Mucosa of rectum (tissue), 2 donors: ENCODE data around the gene MET.

ENCODE experiments used
- H3K27ac ChIP-seq, 2 donors: one replicate each; pipeline ENCODE4 v1.7.0; 2013; ENCODE audit warnings: inconsistent platforms in 2 of 2, low read depth in 2 of 2, low read length in 2 of 2
- H3K27me3 ChIP-seq, 2 donors: one replicate each; pipeline ENCODE4 v1.7.0; 2013; ENCODE audit warnings: low read length in 2 of 2; ENCODE audit not compliant: control insufficient read depth in 2 of 2, insufficient read depth in 2 of 2
- H3K36me3 ChIP-seq, 2 donors: one replicate each; pipeline ENCODE4 v1.7.0; 2013; ENCODE audit warnings: low read length in 2 of 2; ENCODE audit not compliant: control insufficient read depth in 2 of 2, insufficient read depth in 2 of 2
- H3K4me1 ChIP-seq, 2 donors: one replicate each; pipeline ENCODE4 v1.7.0; 2013; ENCODE audit warnings: low read length in 2 of 2, mild to moderate bottlenecking in 1 of 2; ENCODE audit not compliant: control insufficient read depth in 2 of 2, insufficient read depth in 2 of 2
- H3K4me3 ChIP-seq, 2 donors: one replicate each; pipeline ENCODE4 v1.7.0; 2013; ENCODE audit warnings: low read length in 2 of 2
- H3K9ac ChIP-seq, 2 donors: one replicate each; pipeline ENCODE4 v1.7.0; 2013; ENCODE audit warnings: low read length in 2 of 2, low read depth in 1 of 2, mild to moderate bottlenecking in 1 of 2
- H3K9me3 ChIP-seq, 2 donors: one replicate each; pipeline ENCODE4 v1.7.0; 2013; ENCODE audit warnings: low read length in 2 of 2; ENCODE audit not compliant: control insufficient read depth in 2 of 2
- donor health status: healthy.
- donor health status: Normal muscosa, but diverticular disease.

MET gene

DNA sequence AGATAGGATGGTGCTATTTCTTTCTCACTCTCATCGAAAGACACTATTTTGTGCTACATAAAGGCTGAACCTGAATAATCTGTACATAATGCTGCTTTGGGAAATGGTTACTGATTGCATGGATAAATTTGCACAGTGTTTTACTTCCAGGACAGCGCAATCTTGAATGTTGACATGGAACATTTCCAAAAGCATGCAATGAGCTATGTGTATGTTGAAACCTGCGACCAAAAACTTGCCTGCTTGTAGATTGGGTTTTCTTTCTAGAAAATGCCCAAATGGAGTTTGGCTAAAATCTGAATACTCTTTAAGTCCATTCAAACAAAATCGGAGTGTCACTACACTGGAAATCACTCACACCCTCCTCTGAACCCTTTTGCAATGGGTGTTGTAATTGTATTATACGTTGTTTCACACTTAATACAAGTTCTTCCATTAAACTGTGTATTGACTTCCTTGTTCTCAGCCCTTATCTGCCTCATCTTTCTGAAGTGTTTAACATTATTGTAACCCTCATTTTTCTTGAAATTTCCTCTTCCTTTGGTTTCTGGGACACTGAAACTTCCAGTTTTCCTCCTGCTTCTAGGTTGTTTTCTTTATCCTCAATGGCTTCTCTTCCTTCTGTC lies 116.7 kb downstream of the MET start:
- H3K36me3 ChIP-seq = no peaks in the 10 kb centered on the region
- peak overlapping the region in 1 of 2 donors; percentile 17 for H3K27ac ChIP-seq
- peaks cover 6 to 17% of the 10 kb centered on the region in 2 donors for H3K4me1 ChIP-seq
- no peak overlapping the region for H3K4me3 ChIP-seq
- H3K9ac ChIP-seq = no peak overlapping the region
- no peaks in the 10 kb centered on the region for H3K9me3 ChIP-seq
- no peaks in the 10 kb centered on the region for H3K27me3 ChIP-seq

DNA sequence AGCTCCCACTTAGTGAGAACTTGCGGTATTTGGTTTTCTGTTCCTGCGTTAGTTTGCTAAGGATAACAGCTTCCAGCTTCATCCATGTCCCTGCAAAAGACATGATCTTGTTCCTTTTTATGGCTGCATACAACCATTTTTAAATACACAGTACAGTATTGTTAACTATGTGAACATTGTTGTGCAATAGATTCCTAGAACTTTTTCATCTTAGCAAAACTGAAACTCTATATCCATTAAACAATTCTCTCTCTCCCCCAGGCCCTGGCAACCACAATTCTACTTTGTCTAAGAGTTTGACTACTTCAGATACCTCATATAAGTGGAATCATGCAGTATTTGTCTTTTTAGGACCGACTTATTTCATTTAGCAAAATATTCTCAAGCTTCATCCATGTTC lies 118.0 kb downstream of the MET start:
- H3K4me1 ChIP-seq = peaks cover 5 to 19% of the 10 kb centered on the region in 2 donors
- no peak overlapping the region for H3K4me3 ChIP-seq
- no peaks in the 10 kb centered on the region for H3K27me3 ChIP-seq
- no peak overlapping the region for H3K27ac ChIP-seq
- no peak overlapping the region for H3K9ac ChIP-seq
- no peaks in the 10 kb centered on the region for H3K9me3 ChIP-seq
- no peaks in the 10 kb centered on the region for H3K36me3 ChIP-seq

DNA sequence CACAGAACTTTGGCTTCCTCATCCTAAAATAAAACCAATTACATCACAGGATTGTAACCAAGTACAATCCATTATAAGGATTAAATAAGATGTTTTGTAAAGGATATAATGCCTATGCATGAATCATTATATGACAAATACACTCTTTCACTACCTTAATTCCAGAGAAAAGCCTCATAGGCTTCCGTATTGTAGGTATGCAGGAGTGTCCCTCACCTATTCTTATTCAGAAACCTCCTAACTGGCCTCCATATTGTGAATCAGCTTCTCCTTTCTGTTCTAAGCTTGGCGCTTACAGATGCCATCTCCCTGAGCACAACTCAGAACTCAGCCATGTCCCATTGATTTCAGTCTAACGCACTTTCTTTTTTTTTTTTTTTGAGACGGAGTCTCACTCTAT lies 120.8 kb downstream of the MET start:
- H3K27ac ChIP-seq = no peak overlapping the region
- H3K9me3 ChIP-seq = no peaks in the 10 kb centered on the region
- peaks cover 5 to 22% of the 10 kb centered on the region in 2 donors for H3K4me1 ChIP-seq
- no peaks in the 10 kb centered on the region for H3K36me3 ChIP-seq
- no peaks in the 10 kb centered on the region for H3K27me3 ChIP-seq
- no peak overlapping the region for H3K9ac ChIP-seq
- H3K4me3 ChIP-seq = no peak overlapping the region

DNA sequence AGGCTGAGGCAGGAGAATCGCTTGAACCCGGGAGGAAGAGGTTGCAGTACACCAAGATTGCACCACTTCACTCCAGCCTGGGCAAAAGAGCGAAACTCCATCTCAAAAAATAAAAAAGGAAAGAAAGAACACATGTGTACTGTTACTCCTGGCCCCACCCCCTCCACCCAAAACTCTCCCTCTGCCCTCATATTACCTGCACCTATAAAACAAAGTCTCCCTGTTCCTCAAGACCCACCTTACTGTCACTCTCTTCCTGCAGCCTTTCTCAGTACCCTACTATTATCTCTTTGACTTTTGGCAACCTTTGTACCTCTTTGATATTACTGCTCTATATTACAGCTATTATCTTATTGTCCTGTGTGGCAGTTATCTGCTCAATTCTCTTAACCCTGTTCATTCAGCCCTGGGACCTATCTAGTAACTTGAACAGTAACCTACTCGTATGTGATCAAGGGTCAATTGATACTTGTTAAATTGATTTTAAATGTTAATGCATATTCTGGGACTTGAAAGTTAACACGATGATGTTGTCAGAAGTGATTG lies 121.9 kb downstream of the MET start:
- Histone ChIP-seq H3K4me1 (peaks cover 11 to 25% of the 10 kb centered on the region in 2 donors), H3K27ac (peak overlapping the region in 1 of 2 donors; percentile 1), H3K27me3 (no peaks in the 10 kb centered on the region), H3K4me3 (no peak overlapping the region), H3K36me3 (no peaks in the 10 kb centered on the region), H3K9me3 (no peaks in the 10 kb centered on the region), H3K9ac (peak overlapping the region in 1 of 2 donors; percentile 5)

DNA sequence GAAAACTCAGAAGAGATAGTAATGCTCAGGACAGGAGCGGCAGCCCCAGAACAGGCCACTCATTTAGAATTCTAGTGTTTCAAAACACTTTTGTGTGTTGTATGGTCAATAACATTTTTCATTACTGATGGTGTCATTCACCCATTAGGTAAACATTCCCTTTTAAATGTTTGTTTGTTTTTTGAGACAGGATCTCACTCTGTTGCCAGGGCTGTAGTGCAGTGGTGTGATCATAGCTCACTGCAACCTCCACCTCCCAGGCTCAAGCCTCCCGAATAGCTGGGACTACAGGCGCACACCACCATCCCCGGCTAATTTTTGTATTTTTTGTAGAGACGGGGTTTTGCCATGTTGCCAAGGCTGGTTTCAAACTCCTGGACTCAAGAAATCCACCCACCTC lies 124.5 kb downstream of the MET start:
- no peaks in the 10 kb centered on the region for H3K36me3 ChIP-seq
- H3K27me3 ChIP-seq = no peaks in the 10 kb centered on the region
- H3K4me3 ChIP-seq = no peak overlapping the region

DNA sequence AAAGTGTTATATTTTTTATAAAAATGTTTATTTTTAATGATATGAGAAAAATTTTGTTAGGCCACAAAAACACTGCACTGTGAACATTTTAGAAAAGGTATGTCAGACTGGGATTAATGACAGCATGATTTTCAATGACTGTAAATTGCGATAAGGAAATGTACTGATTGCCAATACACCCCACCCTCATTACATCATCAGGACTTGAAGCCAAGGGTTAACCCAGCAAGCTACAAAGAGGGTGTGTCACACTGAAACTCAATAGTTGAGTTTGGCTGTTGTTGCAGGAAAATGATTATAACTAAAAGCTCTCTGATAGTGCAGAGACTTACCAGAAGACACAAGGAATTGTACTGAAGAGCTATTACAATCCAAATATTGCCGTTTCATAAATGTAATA lies 125.6 kb downstream of the MET start:
- Histone ChIP-seq H3K4me3 (no peak overlapping the region), H3K27me3 (no peaks in the 10 kb centered on the region), H3K27ac (peak overlapping the region; percentile 55 to 65), H3K9ac (peak overlapping the region in 1 of 2 donors; percentile 19), H3K4me1 (peaks cover 18 to 43% of the 10 kb centered on the region in 2 donors), H3K9me3 (no peaks in the 10 kb centered on the region), H3K36me3 (no peaks in the 10 kb centered on the region)

More for the DNA sequence above, 124.5 kb downstream of the MET start:
- Histone ChIP-seq H3K27ac (no peak overlapping the region), H3K9me3 (no peaks in the 10 kb centered on the region), H3K9ac (no peak overlapping the region), H3K4me1 (peaks cover 16 to 34% of the 10 kb centered on the region in 2 donors)

DNA sequence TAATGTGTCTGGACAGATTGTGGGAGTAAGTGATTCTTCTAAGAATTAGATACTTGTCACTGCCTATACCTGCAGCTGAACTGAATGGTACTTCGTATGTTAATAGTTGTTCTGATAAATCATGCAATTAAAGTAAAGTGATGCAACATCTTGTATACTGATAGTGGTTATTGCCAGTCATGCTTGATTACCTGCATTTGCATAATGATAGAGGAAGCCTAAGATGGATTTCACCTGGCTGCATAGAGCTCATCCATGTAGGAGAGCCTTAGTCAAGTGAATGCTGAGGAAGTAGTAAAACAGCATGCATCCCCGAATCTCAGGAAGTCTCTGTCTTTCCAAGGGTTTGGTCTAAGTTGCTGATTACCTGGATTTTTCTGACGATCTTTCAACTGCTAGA lies 126.2 kb downstream of the MET start:
- peak overlapping the region in 1 of 2 donors; percentile 19 for H3K9ac ChIP-seq
- no peaks in the 10 kb centered on the region for H3K36me3 ChIP-seq
- peak overlapping the region; percentile 55 to 65 for H3K27ac ChIP-seq

DNA sequence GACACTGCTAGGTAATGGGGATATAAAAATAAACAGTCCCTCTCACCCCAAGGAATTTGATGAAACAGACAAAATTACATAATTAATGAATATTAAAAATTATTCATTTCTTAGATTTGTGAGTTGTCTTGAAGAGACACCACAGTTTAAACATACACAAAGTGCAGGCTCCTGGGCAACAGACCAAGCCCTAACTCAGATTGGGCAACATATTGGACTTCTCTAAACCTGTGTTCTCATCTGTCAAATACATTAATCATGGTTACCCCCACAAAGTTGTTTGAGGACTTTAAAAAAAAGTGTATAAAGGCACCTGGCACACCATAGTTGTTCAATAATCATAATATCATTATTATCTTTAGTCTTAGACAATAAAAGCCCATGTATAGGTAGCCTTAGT lies 127.9 kb downstream of the MET start:
- Histone ChIP-seq H3K27ac (no peak overlapping the region), H3K27me3 (no peaks in the 10 kb centered on the region), H3K4me1 (peaks cover 19 to 49% of the 10 kb centered on the region in 2 donors), H3K4me3 (no peak overlapping the region), H3K9ac (no peak overlapping the region), H3K9me3 (no peaks in the 10 kb centered on the region), H3K36me3 (no peaks in the 10 kb centered on the region)

More for the DNA sequence above, 126.2 kb downstream of the MET start:
- H3K27me3 ChIP-seq = no peaks in the 10 kb centered on the region
- no peak overlapping the region for H3K4me3 ChIP-seq
- H3K9me3 ChIP-seq = no peaks in the 10 kb centered on the region
- peaks cover 23 to 49% of the 10 kb centered on the region in 2 donors for H3K4me1 ChIP-seq

DNA sequence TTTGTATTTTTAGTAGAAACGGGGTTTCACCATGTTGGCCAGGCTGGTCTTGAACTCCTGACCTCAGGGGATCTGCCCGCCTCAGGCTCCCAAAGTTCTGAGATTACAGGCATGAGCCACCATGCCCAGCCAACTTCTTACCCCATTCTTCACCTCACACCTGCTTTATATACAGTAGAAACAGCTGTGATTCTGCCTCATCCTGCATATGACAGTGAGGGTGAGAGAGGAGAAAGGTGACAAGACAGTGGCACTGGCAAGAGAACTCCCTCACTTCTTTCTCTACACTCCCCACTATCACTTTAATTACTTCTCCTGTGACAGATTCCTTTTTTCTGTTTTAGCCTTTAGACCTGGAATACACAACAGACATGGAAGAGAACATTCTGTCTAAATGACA lies 128.6 kb downstream of the MET start:
- Histone ChIP-seq H3K36me3 (no peaks in the 10 kb centered on the region), H3K4me3 (no peak overlapping the region), H3K9me3 (no peaks in the 10 kb centered on the region), H3K9ac (no peak overlapping the region), H3K27me3 (no peaks in the 10 kb centered on the region), H3K4me1 (peaks cover 24 to 54% of the 10 kb centered on the region in 2 donors), H3K27ac (peak overlapping the region in 1 of 2 donors; percentile 35)

DNA sequence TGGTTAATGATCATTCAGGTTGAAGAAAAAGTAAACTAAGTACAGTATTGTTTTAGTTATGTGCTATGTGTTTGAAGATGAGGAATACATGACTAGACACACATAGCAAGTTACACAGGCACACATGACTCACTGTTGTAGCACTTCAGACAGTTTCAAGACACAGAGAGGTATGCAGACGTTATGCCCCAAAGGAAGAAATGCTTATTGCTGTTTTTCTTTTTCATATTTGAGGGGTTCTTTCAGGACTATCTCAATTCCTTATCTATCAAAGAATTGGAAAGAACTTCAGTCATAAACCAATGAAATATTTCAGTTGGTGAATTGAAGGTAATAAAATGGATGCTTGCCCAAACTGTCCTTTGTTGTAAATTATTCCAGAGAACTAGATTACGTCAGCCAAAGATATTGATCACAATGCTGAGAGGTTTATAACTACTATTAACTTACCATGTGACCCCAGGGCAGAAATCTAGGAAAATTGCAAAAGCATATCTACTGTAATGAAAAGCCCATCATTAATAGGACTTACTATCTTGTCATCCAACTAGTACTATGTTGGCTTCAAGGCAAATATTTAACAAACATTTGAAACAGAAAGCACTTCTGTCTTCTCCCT lies 129.2 kb downstream of the MET start:
- H3K36me3 ChIP-seq = no peaks in the 10 kb centered on the region
- peak overlapping the region in 1 of 2 donors; percentile 35 for H3K27ac ChIP-seq
- H3K9ac ChIP-seq = no peak overlapping the region
- H3K9me3 ChIP-seq = no peaks in the 10 kb centered on the region
- H3K4me1 ChIP-seq = peaks cover 26 to 54% of the 10 kb centered on the region in 2 donors
- H3K27me3 ChIP-seq = no peaks in the 10 kb centered on the region
- H3K4me3 ChIP-seq = no peak overlapping the region
